Measurements from ENCODE around the gene POLE. TPM values are rescaled to one million over a fixed set of nuclear protein-coding genes. Genes with fewer than 3 reads are reported as not detected.

POLE gene
- total and polyA plus RNA-seq, 4 donors: 7.6 to 39.2 (median 19.7) TPM

- Histone ChIP-seq H3K27ac (ENCODE audit: low read depth in 1 of 2, low read length in 2 of 2) (no peak overlapping the region), H3K9ac (ENCODE audit: low read depth in 1 of 2, low read length in 2 of 2) (no peak overlapping the region), H3K27me3 (ENCODE audit: control insufficient read depth in 4 of 4, insufficient read depth in 4 of 4, low read length in 3 of 4) (no peaks in the 10 kb centered on the region), H3K36me3 (ENCODE audit: control insufficient read depth in 4 of 4, insufficient read depth in 3 of 4, low read depth in 1 of 4, low read length in 3 of 4) (peaks cover 6 to 81% (median 56%) of the 10 kb centered on the region in 4 donors), H3K9me3 (ENCODE audit: control insufficient read depth in 4 of 4, low read length in 3 of 4) (no peaks in the 10 kb centered on the region), H3K4me3 (ENCODE audit: low read depth in 1 of 3, low read length in 3 of 3) (no peak overlapping the region), H3K4me1 (ENCODE audit: control insufficient read depth in 4 of 4, insufficient read depth in 4 of 4, low read length in 3 of 4) (no peaks in the 10 kb centered on the region)
- WGBS: 93% methylated on average over 12 of the region's 12 CpGs
- DNase-seq (ENCODE audit: low spot score): no peak
- TF ChIP-seq RAD21 (IDR thresholded peaks at IDR 0.05): peak; percentile 45 to 57
- no peak for TF ChIP-seq HNF4G (IDR thresholded peaks at IDR 0.05)
These were observed 30.0 kb downstream of the POLE start for GRCh38 chr12:132657004-132657727.

GRCh38 chr12:132653567-132654290, 33.4 kb downstream of the POLE start:
- no peak overlapping the region for H3K9ac ChIP-seq (ENCODE audit: low read depth in 1 of 2, low read length in 2 of 2)
- DNase-seq (ENCODE audit: low spot score): no peak
- H3K4me1 ChIP-seq (ENCODE audit: control insufficient read depth in 4 of 4, insufficient read depth in 4 of 4, low read length in 3 of 4): no peaks in the 10 kb centered on the region
- no peaks in the 10 kb centered on the region for H3K27me3 ChIP-seq (ENCODE audit: control insufficient read depth in 4 of 4, insufficient read depth in 4 of 4, low read length in 3 of 4)
- no peak overlapping the region for H3K4me3 ChIP-seq (ENCODE audit: low read depth in 1 of 3, low read length in 3 of 3)
- no peaks in the 10 kb centered on the region for H3K9me3 ChIP-seq (ENCODE audit: control insufficient read depth in 4 of 4, low read length in 3 of 4)
- 90% methylated on average over 7 of the region's 7 CpGs for WGBS
- TF ChIP-seq SP1 (IDR thresholded peaks at IDR 0.05): no peak
- TF ChIP-seq RAD21 (IDR thresholded peaks at IDR 0.05): no peak
- TF ChIP-seq FOXA1 (IDR thresholded peaks at IDR 0.05): no peak
- TF ChIP-seq ATF3 (IDR thresholded peaks at IDR 0.05): no peak
- TF ChIP-seq EGR1 (IDR thresholded peaks at IDR 0.05; ENCODE audit: low read depth in 2 of 2): no peak
- no peak for TF ChIP-seq GABPA (IDR thresholded peaks at IDR 0.05 in 1 of 2, conservative IDR thresholded peaks at IDR 0.05 in 1 of 2)
- TF ChIP-seq YY1 (IDR thresholded peaks at IDR 0.05): no peak
- no peak for TF ChIP-seq MAX (IDR thresholded peaks at IDR 0.05)
- H3K27ac ChIP-seq (ENCODE audit: low read depth in 1 of 2, low read length in 2 of 2): no peak overlapping the region
- peaks cover 12 to 70% (median 45%) of the 10 kb centered on the region in 4 donors for H3K36me3 ChIP-seq (ENCODE audit: control insufficient read depth in 4 of 4, insufficient read depth in 3 of 4, low read depth in 1 of 4, low read length in 3 of 4)

- WGBS: 93% methylated on average over 9 of the region's 9 CpGs
- no peaks in the 10 kb centered on the region for H3K9me3 ChIP-seq (ENCODE audit: control insufficient read depth in 4 of 4, low read length in 3 of 4)
- no peak for DNase-seq (ENCODE audit: low spot score)
- no peak overlapping the region for H3K27ac ChIP-seq (ENCODE audit: low read depth in 1 of 2, low read length in 2 of 2)
- peaks cover 11 to 69% (median 38%) of the 10 kb centered on the region in 4 donors for H3K36me3 ChIP-seq (ENCODE audit: control insufficient read depth in 4 of 4, insufficient read depth in 3 of 4, low read depth in 1 of 4, low read length in 3 of 4)
- TF ChIP-seq JUND (IDR thresholded peaks at IDR 0.05): no peak
- no peak for TF ChIP-seq NR2F2 (IDR thresholded peaks at IDR 0.05)
- TF ChIP-seq EGR1 (IDR thresholded peaks at IDR 0.05; ENCODE audit: low read depth in 2 of 2): no peak
- TF ChIP-seq CTCF (IDR thresholded peaks at IDR 0.05; ENCODE audit: low read depth, low read length, missing input control): no peak
- H3K9ac ChIP-seq (ENCODE audit: low read depth in 1 of 2, low read length in 2 of 2): no peak overlapping the region
- H3K4me1 ChIP-seq (ENCODE audit: control insufficient read depth in 4 of 4, insufficient read depth in 4 of 4, low read length in 3 of 4): no peaks in the 10 kb centered on the region
- no peak overlapping the region for H3K4me3 ChIP-seq (ENCODE audit: low read depth in 1 of 3, low read length in 3 of 3)
- no peaks in the 10 kb centered on the region for H3K27me3 ChIP-seq (ENCODE audit: control insufficient read depth in 4 of 4, insufficient read depth in 4 of 4, low read length in 3 of 4)
These were observed 35.6 kb downstream of the POLE start for GRCh38 chr12:132651444-132652100.
